GM23338 (cell line): Measurements from ENCODE around the gene RUNX3. TPM values are rescaled to one million over a fixed set of nuclear protein-coding genes. Genes with fewer than 3 reads are reported as not detected.

Experiments
- ATAC-seq: fragments of 200-7000 bp; cut with Tn5 transposase; 3 replicates; pipeline ENCODE4 v1.9.1; 2020
- DNase-seq: peaks from one replicate; pipeline ENCODE4 v3.0.0-alpha.2; 2015; ENCODE audit warnings: low spot score
- H2AFZ ChIP-seq: fragments of 200-600 bp; sonication (generic); 2 replicates; pipeline ENCODE4 v1.8.0; 2016; ENCODE audit warnings: antibody characterized with exemption, mild to moderate bottlenecking, moderate library complexity
- H3F3A ChIP-seq: fragments of 200-600 bp; sonication (generic); replicated peaks from 2 replicates; pipeline ENCODE4 v1.8.0; 2017; ENCODE audit warnings: antibody characterized with exemption, mixed run types, low read depth
- H3K27ac ChIP-seq: fragments of 200-600 bp; sonication (generic); 2 replicates; pipeline ENCODE4 v1.6.1; 2016; ENCODE audit warnings: low read depth
- H3K27me3 ChIP-seq: fragments of 200-600 bp; sonication (generic); 2 replicates; pipeline ENCODE4 v1.8.0; 2016; ENCODE audit warnings: mild to moderate bottlenecking, mixed run types, moderate library complexity; ENCODE audit not compliant: insufficient read depth
- H3K36me3 ChIP-seq: fragments of 200-600 bp; sonication (generic); 2 replicates; pipeline ENCODE4 v1.8.0; 2016; ENCODE audit warnings: mild to moderate bottlenecking; ENCODE audit not compliant: insufficient read depth
- H3K4me1 ChIP-seq: fragments of 200-600 bp; sonication (generic); 2 replicates; pipeline ENCODE4 v1.8.0; 2016; ENCODE audit warnings: mild to moderate bottlenecking, moderate library complexity; ENCODE audit not compliant: insufficient read depth
- H3K4me2 ChIP-seq: fragments of 200-600 bp; sonication (generic); 2 replicates; pipeline ENCODE4 v1.7.1; 2017; ENCODE audit warnings: mixed run types
- H3K4me3 ChIP-seq: fragments of 200-600 bp; sonication (generic); 2 replicates; pipeline ENCODE4 v1.6.1; 2016; ENCODE audit warnings: mixed run types
- H3K79me2 ChIP-seq: fragments of 200-600 bp; sonication (generic); replicated peaks from 2 replicates; pipeline ENCODE4 v1.8.0; 2017; ENCODE audit warnings: mild to moderate bottlenecking; ENCODE audit not compliant: insufficient read depth
- H3K9me2 ChIP-seq: fragments of 200-600 bp; sonication (generic); 2 replicates; pipeline ENCODE4 v1.8.0; 2017; ENCODE audit not compliant: insufficient read depth
- H4K20me1 ChIP-seq: fragments of 200-600 bp; sonication (generic); replicated peaks from 2 replicates; pipeline ENCODE4 v1.8.0; 2017; ENCODE audit warnings: mild to moderate bottlenecking; ENCODE audit not compliant: insufficient read depth
- H3K27ac Mint-ChIP-seq: 2 replicates; pipeline ENCODE4 v1.8.0; 2020; ENCODE audit warnings: inconsistent platforms, mild to moderate bottlenecking, moderate library complexity, mixed read lengths
- H3K27me3 Mint-ChIP-seq: 3 replicates; pipeline ENCODE4 v1.8.0; 2022; ENCODE audit warnings: low read depth, mild to moderate bottlenecking, moderate library complexity, mixed read lengths, inconsistent platforms; ENCODE audit not compliant: insufficient read depth, poor library complexity
- H3K36me3 Mint-ChIP-seq: 3 replicates; pipeline ENCODE4 v1.8.0; 2021; ENCODE audit warnings: low read depth, mild to moderate bottlenecking, inconsistent platforms, moderate library complexity, mixed read lengths
- H3K4me1 Mint-ChIP-seq: 3 replicates; pipeline ENCODE4 v1.8.0; 2020; ENCODE audit warnings: mild to moderate bottlenecking, inconsistent platforms, mixed read lengths
- H3K4me3 Mint-ChIP-seq: 3 replicates; pipeline ENCODE4 v1.8.0; 2021; ENCODE audit warnings: moderate library complexity, mild to moderate bottlenecking, inconsistent platforms, mixed read lengths
- H3K9me3 Mint-ChIP-seq: 3 replicates; pipeline ENCODE4 v1.8.0; 2020; ENCODE audit warnings: moderate library complexity, mild to moderate bottlenecking, inconsistent platforms, mixed read lengths
- EZH2 ChIP-seq: fragments of 200-600 bp; sonication (generic); IDR thresholded peaks from one replicate; pipeline ENCODE4 v1.8.0; 2017; ENCODE audit warnings: antibody characterized with exemption, mild to moderate bottlenecking, low read depth; ENCODE audit not compliant: unreplicated experiment
- JUNB ChIP-seq: IDR thresholded peaks from one replicate; pipeline ENCODE4 v1.6.1; 2016; ENCODE audit warnings: antibody characterized with exemption; ENCODE audit not compliant: unreplicated experiment
- NANOG ChIP-seq: IDR thresholded peaks from 2 replicates; pipeline ENCODE4 v1.6.1; 2016; ENCODE audit warnings: antibody characterized with exemption, borderline replicate concordance
- STAT1 ChIP-seq: IDR thresholded peaks from one replicate; pipeline ENCODE4 v1.6.1; 2016; ENCODE audit warnings: antibody characterized with exemption; ENCODE audit not compliant: unreplicated experiment
- ZNF114 ChIP-seq: fragments of 250-450 bp; sonication (Bioruptor Pico); IDR thresholded peaks from 2 replicates; pipeline ENCODE4 v1.5.0; 2020; ENCODE audit warnings: mild to moderate bottlenecking, moderate library complexity
- ZNF331 ChIP-seq: fragments of 250-450 bp; sonication (Bioruptor Pico); IDR thresholded peaks from 2 replicates; pipeline ENCODE4 v1.5.0; 2020; ENCODE audit warnings: low read depth, mild to moderate bottlenecking, moderate library complexity
- polyA plus RNA-seq: library from polyadenylated mRNA; unstranded; fragments of >200 nt; fragmentation: Nextera tagmentation; extraction: Ambion mirVana; gene quantifications from 2 replicates; pipeline ENCODE4 v1.2.1, GENCODE V29; 2016
- total RNA-seq: library from RNA; depleted of rRNA; stranded (reverse); fragments of >200 nt; shearing (Covaris generic); gene quantifications from 2 replicates; pipeline ENCODE4 v1.2.3, GENCODE V29; 2014
- TF ChIP-seq, protein P1 (sequence below): fragments of 250-450 bp; sonication (Bioruptor Pico); IDR thresholded peaks from 2 replicates; pipeline ENCODE4 v1.5.0; 2020; ENCODE audit warnings: mild to moderate bottlenecking, moderate library complexity
- TF ChIP-seq, protein P2 (sequence below): IDR thresholded peaks from one replicate; pipeline ENCODE4 v1.6.1; 2018; ENCODE audit warnings: antibody characterized with exemption; ENCODE audit not compliant: unreplicated experiment

The RUNX3 gene
- total and polyA plus RNA-seq, 2 experiments from 2014 or later: 0.23 to 0.73 TPM

DNA sequence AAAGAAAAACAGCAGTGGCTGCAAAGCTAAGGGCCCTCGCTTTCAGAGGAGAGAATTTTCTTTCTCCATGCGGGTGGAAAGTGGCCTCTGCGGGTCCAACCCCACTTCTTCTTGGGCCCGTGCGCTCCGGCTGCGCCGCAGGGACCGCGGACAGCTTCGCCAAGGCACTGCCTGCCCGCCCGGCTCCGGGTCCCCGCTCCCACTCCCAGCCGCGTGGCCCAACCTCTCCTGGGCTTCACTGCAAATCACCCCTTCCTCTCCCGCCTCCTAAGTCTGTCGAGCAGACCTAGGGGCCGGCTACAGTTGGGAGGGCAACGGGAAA lies 1.0 kb upstream of the RUNX3 start:
- ATAC-seq (peak; percentile 1; the same call in 2 of the 3 replicates), DNase-seq (no peak)
- peaks cover 65% of the 10 kb centered on the region for H3K4me1 ChIP-seq
- H3F3A ChIP-seq: peaks cover 20% of the 10 kb centered on the region; the same call in 1 of the 2 replicates
- no peaks in the 10 kb centered on the region for H3K36me3 Mint-ChIP-seq
- H2AFZ ChIP-seq: peak overlapping the region; percentile 99
- H3K4me1 Mint-ChIP-seq: peaks cover 61% of the 10 kb centered on the region
- H3K4me3 Mint-ChIP-seq: peak overlapping the region; percentile 65
- H3K36me3 ChIP-seq: no peaks in the 10 kb centered on the region
- no peak for TF ChIP-seq STAT1
- peak; percentile 85 for TF ChIP-seq EZH2
- peaks cover 7% of the 10 kb centered on the region; the same call in 1 of the 3 replicates for H3K9me3 Mint-ChIP-seq
- H3K4me2 ChIP-seq: peak overlapping the region; percentile 84
- no peaks in the 10 kb centered on the region for H3K9me2 ChIP-seq
- H3K27ac Mint-ChIP-seq: no peak overlapping the region
- H3K4me3 ChIP-seq: peak overlapping the region; percentile 61
- H3K79me2 ChIP-seq: no peaks in the 10 kb centered on the region
- no peaks in the 10 kb centered on the region for H4K20me1 ChIP-seq
- peaks cover 87% of the 10 kb centered on the region for H3K27me3 Mint-ChIP-seq
- H3K27me3 ChIP-seq: peaks cover 95% of the 10 kb centered on the region
- H3K27ac ChIP-seq: no peak overlapping the region

DNA sequence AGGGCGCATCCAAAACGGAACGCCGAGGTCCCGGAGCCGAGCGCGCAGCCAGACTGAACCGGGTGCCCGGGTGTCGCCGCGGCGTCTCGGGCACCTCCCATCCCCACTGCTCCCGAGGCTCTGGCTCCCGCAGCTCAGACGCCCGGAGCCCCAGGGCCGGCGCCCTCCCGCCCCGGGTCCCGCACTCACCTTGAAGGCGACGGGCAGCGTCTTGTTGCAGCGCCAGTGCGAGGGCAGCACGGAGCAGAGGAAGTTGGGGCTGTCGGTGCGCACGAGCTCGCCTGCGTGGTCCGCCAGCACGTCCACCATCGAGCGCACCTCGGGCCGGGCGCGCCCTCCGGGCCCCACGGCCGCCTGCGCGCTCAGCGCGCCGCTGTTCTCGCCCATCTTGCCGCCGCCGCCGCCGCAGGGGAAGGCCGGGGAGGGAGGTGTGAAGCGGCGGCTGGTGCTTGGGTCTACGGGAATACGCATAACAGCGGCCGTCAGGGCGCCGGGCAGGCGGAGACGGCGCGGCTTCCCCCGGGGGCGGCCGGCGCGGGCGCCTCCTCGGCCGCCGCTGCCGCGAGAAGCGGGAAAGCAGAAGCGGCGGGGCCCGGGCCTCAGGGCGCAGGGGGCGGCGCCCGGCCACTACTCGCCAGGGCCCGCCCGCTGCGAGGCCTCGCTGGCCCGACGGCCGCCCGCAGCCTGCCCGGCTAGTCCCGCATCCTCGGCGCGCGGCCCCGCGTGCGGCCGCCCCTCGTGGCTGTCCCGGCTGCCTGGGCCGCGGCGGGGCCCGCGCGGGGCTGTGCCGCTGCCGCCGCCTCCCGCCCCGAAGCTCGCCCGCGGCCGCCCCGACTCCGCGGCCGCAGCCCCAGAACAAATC lies 447 bp downstream of the RUNX3 start:
- H3K36me3 Mint-ChIP-seq: no peaks in the 10 kb centered on the region
- Histone ChIP-seq H3K4me2 (peak overlapping the region; percentile 89), H3K27ac (no peak overlapping the region), H4K20me1 (no peaks in the 10 kb centered on the region), H2AFZ (peak overlapping the region; percentile 83), H3K79me2 (no peaks in the 10 kb centered on the region), H3K9me2 (no peaks in the 10 kb centered on the region), H3K4me3 (peak overlapping the region; percentile 63), H3K4me1 (peaks cover 56% of the 10 kb centered on the region), H3K36me3 (no peaks in the 10 kb centered on the region), H3F3A (peaks cover 29% of the 10 kb centered on the region; the same call in 1 of the 2 replicates), H3K27me3 (peaks cover 95% of the 10 kb centered on the region)
- H3K9me3 Mint-ChIP-seq: peaks cover 7% of the 10 kb centered on the region; the same call in 1 of the 3 replicates
- peak overlapping the region; percentile 58; the same call in 2 of the 3 replicates for H3K4me3 Mint-ChIP-seq
- ATAC-seq (peak; percentile 4), DNase-seq (peak; percentile 61)
- peaks cover 89% of the 10 kb centered on the region for H3K27me3 Mint-ChIP-seq
- H3K27ac Mint-ChIP-seq: no peak overlapping the region
- H3K4me1 Mint-ChIP-seq: peaks cover 58% of the 10 kb centered on the region
- TF ChIP-seq ZNF114 (CRISPR knock-in tag): no peak
- peak; percentile 88 for TF ChIP-seq EZH2
- TF ChIP-seq STAT1: no peak
- TF ChIP-seq, protein P1, sequence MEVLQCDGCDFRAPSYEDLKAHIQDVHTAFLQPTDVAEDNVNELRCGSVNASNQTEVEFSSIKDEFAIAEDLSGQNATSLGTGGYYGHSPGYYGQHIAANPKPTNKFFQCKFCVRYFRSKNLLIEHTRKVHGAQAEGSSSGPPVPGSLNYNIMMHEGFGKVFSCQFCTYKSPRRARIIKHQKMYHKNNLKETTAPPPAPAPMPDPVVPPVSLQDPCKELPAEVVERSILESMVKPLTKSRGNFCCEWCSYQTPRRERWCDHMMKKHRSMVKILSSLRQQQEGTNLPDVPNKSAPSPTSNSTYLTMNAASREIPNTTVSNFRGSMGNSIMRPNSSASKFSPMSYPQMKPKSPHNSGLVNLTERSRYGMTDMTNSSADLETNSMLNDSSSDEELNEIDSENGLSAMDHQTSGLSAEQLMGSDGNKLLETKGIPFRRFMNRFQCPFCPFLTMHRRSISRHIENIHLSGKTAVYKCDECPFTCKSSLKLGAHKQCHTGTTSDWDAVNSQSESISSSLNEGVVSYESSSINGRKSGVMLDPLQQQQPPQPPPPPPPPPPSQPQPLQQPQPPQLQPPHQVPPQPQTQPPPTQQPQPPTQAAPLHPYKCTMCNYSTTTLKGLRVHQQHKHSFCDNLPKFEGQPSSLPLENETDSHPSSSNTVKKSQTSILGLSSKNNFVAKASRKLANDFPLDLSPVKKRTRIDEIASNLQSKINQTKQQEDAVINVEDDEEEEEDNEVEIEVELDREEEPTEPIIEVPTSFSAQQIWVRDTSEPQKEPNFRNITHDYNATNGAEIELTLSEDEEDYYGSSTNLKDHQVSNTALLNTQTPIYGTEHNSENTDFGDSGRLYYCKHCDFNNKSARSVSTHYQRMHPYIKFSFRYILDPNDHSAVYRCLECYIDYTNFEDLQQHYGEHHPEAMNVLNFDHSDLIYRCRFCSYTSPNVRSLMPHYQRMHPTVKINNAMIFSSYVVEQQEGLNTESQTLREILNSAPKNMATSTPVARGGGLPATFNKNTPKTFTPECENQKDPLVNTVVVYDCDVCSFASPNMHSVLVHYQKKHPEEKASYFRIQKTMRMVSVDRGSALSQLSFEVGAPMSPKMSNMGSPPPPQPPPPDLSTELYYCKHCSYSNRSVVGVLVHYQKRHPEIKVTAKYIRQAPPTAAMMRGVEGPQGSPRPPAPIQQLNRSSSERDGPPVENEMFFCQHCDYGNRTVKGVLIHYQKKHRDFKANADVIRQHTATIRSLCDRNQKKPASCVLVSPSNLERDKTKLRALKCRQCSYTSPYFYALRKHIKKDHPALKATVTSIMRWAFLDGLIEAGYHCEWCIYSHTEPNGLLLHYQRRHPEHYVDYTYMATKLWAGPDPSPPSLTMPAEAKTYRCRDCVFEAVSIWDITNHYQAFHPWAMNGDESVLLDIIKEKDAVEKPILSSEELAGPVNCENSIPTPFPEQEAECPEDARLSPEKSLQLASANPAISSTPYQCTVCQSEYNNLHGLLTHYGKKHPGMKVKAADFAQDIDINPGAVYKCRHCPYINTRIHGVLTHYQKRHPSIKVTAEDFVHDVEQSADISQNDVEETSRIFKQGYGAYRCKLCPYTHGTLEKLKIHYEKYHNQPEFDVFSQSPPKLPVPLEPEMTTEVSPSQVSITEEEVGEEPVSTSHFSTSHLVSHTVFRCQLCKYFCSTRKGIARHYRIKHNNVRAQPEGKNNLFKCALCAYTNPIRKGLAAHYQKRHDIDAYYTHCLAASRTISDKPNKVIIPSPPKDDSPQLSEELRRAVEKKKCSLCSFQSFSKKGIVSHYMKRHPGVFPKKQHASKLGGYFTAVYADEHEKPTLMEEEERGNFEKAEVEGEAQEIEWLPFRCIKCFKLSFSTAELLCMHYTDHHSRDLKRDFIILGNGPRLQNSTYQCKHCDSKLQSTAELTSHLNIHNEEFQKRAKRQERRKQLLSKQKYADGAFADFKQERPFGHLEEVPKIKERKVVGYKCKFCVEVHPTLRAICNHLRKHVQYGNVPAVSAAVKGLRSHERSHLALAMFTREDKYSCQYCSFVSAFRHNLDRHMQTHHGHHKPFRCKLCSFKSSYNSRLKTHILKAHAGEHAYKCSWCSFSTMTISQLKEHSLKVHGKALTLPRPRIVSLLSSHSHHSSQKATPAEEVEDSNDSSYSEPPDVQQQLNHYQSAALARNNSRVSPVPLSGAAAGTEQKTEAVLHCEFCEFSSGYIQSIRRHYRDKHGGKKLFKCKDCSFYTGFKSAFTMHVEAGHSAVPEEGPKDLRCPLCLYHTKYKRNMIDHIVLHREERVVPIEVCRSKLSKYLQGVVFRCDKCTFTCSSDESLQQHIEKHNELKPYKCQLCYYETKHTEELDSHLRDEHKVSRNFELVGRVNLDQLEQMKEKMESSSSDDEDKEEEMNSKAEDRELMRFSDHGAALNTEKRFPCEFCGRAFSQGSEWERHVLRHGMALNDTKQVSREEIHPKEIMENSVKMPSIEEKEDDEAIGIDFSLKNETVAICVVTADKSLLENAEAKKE (CRISPR knock-in tag): no peak
- TF ChIP-seq ZNF331: no peak
- no peak for TF ChIP-seq JUNB
- TF ChIP-seq NANOG: no peak
- TF ChIP-seq, protein P2, sequence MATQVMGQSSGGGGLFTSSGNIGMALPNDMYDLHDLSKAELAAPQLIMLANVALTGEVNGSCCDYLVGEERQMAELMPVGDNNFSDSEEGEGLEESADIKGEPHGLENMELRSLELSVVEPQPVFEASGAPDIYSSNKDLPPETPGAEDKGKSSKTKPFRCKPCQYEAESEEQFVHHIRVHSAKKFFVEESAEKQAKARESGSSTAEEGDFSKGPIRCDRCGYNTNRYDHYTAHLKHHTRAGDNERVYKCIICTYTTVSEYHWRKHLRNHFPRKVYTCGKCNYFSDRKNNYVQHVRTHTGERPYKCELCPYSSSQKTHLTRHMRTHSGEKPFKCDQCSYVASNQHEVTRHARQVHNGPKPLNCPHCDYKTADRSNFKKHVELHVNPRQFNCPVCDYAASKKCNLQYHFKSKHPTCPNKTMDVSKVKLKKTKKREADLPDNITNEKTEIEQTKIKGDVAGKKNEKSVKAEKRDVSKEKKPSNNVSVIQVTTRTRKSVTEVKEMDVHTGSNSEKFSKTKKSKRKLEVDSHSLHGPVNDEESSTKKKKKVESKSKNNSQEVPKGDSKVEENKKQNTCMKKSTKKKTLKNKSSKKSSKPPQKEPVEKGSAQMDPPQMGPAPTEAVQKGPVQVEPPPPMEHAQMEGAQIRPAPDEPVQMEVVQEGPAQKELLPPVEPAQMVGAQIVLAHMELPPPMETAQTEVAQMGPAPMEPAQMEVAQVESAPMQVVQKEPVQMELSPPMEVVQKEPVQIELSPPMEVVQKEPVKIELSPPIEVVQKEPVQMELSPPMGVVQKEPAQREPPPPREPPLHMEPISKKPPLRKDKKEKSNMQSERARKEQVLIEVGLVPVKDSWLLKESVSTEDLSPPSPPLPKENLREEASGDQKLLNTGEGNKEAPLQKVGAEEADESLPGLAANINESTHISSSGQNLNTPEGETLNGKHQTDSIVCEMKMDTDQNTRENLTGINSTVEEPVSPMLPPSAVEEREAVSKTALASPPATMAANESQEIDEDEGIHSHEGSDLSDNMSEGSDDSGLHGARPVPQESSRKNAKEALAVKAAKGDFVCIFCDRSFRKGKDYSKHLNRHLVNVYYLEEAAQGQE: no peak
